ENCODE measurements around the gene OR2G3. TPM values are rescaled to one million over a fixed set of nuclear protein-coding genes. Genes with fewer than 3 reads are reported as not detected.

Gene OR2G3
- total RNA-seq, result 0.29 TPM in 1 of 2 replicates, not detected in the other

DNA sequence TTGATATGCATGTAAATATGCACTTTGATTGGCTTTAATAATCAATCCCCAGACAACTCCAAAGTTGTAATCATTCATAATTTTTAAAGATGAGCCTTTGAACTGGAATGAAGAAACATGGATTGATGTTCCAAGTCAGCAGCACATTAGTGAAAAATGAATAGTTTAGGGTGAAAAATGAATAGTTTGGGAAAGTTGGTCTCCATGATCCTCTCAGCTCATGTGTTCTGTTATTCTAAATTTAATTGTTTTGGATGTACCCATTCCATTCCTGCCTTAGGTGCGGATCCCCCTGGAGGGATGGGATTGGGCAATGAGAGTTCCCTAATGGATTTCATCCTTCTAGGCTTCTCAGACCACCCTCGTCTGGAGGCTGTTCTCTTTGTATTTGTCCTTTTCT, at the start of gene OR2G3:
TSS of gene OR2G3 (plus strand) at position 301 of the 400 bp plus-strand sequence. CDS start at position 301, 0 bp downstream.

DNA sequence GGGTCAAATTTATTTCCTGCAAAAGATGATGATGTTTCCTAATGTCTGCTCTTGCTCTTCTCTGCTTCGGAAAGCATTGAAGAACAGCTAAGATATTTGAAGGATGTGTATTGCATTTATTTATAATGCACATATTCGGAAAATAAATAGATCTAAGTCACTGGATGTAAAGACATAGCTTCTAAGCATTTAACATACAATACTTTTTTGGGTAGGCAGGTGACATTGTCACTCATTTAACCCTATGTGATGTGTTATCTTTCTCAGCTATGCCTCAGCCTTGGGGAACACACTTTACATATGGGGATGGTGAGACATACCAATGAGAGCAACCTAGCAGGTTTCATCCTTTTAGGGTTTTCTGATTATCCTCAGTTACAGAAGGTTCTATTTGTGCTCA, 17.3 kb upstream of the OR2G3 start, which contains the start of gene OR2G2:
TSS of gene OR2G2 (plus strand) at position 301 of the 400 bp plus-strand sequence. CDS start at position 301, 0 bp downstream.

Other genes starting within 250 kb of the OR2G3 start
- under 0.01 TPM in 1 of 2 replicates, not detected in the other for gene NLRP3, start 189.4 kb upstream of the OR2G3 start, total RNA-seq
- not detected in 2 replicates for gene OR2B11, start 147.5 kb upstream of the OR2G3 start, total RNA-seq
- not detected in 2 replicates for gene OR2C3, start 69.1 kb upstream of the OR2G3 start, total RNA-seq
- not detected in 2 replicates for gene GCSAML, start 56.5 kb upstream of the OR2G3 start, total RNA-seq
- gene OR2G2, start 17.2 kb upstream of the OR2G3 start, total RNA-seq, result not detected in 2 replicates
- not detected in 2 replicates for gene OR13G1, start 74.2 kb downstream of the OR2G3 start, total RNA-seq
- gene OR6F1, start 111.1 kb downstream of the OR2G3 start, total RNA-seq, result not detected in 2 replicates
- not detected in 2 replicates for gene OR14K1, start 133.0 kb downstream of the OR2G3 start, total RNA-seq
- not detected in 2 replicates for gene OR14A2, start 142.6 kb downstream of the OR2G3 start, total RNA-seq
- not detected in 2 replicates for gene OR1C1, start 155.0 kb downstream of the OR2G3 start, total RNA-seq
- not detected in 2 replicates for gene OR14A16, start 218.5 kb downstream of the OR2G3 start, total RNA-seq
- gene OR11L1, start 236.3 kb downstream of the OR2G3 start, total RNA-seq, result not detected in 2 replicates

Measured in smooth muscle cell of trachea (primary cell).